A204.1 (cell line): ENCODE measurements around the gene EFCAB3.
A peak's percentile ranks its signal among the peaks of the same experiment; 100 is the strongest.
"Not testable (repeated sequence)": the region's sequence is repeated elsewhere in the genome, so short reads cannot be mapped to it uniquely, and the experiment has no call there.

Source experiments
- FAIRE-seq: peaks from 2 replicates; lab custom pipeline; 2012; peaks lifted over from hg19 to GRCh38; lab: Jason Lieb, UNC

Gene EFCAB3

DNA sequence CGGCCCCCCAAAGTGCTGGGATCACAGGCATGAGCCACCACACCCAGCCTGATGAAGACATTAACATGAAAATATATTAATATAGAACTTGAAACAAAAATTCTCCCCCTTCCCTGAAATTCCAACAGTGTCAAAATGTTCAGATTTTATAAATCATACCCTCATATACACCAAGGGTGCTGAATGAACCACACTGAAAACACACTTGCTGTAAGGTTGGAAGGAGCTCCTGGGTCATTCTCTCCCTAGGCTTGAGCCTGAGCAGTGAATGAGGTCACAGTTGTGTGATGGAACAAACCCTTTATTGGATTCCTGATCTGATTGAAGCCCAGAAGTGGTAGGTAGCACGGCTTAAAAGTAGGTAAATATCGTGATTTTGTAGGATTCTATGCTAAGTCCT lies at the start of gene EFCAB3:
EFCAB3 (plus strand) TSS at position 301 of the 400 bp plus-strand sequence. CDS start 2,427 bp downstream, outside the sequence.
- no peak for FAIRE-seq

DNA sequence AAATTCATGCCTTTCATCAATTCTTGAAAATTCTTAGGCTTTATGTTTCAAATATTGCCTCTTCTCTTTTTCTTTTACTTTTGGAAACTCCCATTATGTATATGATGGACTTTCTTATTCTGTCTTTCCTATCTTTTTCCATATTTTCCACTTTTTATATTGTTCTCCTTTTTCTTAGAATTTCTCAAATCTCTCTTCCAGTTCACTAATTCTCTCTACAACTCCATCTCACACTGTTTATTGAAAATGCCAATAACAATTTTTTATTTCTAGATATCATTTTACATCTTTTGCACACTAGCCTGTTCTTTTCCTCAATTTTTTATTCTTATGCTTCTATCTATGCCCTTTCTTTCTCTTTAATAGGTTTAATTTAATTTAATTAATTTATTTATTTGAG lies 43.8 kb upstream of the EFCAB3 start:
- FAIRE-seq: peak; percentile 14

DNA sequence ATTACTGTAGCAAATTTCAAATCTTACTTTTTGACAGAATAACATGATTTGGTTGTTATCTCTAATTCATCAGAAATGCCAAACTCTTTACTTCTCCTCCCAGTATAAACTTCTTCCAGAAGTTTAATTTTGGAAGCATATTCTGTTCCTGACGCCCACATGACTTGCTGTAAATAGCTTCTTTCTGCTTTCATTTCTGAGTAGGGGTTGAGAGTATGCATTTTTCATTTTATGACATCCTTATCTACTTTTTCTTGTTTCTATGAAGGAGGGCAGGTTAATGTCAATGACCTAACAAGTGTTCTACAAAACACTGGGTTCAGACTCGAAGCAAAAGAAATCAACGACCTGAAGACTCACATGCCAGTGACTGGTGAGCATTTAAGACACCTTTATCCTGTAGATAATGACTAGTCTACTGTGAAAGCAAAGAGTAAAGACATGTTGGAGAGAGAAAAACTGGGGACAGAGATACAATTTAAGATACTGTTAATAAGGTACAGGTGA lies 36.5 kb upstream of the EFCAB3 start:
- no peak for FAIRE-seq

DNA sequence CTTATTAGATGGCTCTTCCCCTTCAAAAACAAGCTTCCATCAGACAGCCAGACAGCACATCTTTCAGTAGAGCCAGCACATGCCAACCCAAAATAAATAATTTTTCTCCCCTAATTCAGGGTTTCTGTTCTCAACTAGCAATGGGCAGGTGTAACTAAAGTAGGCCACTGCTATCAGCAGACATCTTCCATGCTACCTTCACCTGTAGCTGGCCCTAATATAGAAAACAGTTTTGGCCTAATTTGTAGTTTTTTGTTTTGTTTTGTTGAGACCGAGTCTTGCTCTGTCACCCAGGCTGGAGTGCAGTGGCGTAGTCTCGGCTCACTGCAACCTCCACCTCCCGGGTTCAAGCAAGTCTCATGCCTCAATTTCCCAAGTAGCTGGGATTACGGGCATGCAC lies 29.2 kb upstream of the EFCAB3 start:
- FAIRE-seq: no peak

DNA sequence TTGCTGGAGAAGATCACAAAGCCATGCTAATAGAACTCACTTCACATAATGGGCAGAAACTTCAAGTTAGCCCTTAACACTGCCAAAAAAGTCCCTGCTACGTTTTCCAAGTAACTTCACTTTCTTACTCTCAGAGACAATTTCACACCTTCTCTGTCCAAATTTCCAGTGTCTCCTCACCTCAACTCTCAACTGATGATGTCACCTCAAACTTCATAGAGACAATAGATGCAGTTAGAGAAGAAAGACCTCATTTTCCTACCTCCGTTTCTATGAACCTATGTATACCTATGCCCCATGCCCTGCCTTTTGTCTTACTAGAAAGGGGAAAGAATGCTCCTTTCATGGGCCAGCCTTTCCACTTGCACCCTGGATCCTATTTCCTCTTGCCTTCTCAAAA lies 14.2 kb upstream of the EFCAB3 start:
- FAIRE-seq: no peak

DNA sequence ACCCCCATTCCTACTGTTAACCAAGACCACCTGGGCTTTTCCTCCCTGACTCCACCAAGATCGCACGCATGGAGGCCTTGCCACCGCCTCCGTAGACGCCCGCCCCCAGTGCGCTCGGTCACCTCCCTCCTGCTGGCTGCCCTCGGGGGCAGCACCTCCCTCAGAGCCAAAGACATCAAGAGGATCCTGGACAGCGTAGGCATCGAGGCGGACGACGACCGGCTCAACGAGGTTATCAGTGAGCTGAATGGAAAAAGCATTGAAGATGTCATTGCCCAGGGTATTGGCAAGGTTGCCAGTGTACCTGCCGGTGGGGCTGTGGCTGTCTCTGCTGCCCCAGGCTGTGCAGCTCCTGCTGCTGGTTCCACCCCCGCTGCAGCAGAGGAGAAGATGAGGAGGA lies 1.2 kb downstream of the EFCAB3 start:
- no peak for FAIRE-seq

DNA sequence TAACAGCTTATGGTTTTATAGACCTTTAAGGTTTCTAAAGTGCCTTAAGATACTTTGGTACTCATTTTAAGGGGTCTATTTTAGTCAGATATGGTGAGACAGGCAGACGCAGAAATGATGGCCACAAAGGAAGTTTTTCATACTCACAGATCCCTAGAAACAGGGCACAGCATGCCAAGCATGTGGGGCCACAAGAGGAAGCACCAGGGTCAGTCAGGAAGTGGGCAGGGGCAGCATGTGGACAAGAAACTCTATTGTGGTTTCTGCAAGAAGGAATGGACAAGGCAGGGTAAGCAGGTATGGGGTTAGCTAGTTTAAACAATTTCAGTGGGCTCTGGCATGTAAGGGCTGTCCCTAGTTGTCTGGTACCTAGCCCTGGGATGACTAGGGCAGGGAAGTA lies 8.5 kb downstream of the EFCAB3 start:
- no peak for FAIRE-seq

DNA sequence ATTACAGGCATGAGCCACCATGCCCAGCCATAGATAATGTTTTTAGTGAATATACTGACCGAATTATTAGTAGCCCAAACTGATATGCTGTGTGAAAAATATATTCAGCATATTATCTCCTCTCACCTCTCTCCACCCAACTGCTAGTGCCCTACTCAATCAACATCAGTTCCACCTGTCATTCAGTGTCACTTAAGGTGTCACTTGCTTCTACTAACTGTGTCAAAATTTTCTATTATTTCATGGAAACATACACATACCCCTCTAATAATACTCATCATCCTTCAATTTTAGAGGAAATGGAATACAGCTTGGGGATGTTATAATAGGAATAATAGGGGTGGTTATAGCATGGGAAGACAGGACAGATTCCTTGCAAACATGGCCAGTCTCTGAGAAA lies 12.6 kb downstream of the EFCAB3 start:
- FAIRE-seq: no peak

DNA sequence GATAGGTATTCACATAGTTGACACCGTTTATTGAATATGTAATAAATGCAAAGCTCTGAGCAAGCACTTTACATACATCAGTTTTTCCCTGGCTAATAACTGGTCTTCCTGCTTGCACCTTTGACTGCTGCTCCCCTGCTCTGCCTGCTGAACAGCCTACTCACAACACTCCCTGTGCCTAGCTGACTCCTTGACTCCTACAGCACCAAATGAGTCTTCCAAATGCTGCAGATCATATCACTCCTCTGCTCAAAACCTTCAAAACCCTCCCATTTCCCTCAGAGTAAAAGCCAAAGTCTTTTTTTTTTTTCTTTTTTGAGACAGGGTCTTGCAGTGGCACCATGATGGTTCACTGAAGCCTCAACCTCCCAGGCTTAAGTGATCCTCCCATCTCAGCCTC lies 18.5 kb downstream of the EFCAB3 start:
- FAIRE-seq: no peak

DNA sequence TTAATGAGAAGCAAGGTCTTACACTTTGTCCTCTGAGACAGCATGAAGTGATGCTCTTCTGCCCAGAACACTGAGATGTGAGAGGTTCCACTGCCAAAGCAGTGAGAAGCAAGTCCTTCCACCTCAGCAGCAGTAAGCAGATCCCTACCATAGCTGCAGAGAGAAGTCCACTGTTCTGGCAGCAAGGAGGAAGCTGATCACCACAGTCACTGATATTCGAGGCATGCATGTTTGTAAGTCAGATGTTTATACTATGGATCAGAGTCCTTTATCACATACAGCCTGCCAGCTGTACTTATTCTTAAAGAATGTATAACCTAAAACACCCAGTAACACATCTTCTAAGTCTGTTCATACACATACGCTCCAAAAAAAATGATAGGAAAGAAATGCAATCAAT lies 25.1 kb downstream of the EFCAB3 start:
- no peak for FAIRE-seq

DNA sequence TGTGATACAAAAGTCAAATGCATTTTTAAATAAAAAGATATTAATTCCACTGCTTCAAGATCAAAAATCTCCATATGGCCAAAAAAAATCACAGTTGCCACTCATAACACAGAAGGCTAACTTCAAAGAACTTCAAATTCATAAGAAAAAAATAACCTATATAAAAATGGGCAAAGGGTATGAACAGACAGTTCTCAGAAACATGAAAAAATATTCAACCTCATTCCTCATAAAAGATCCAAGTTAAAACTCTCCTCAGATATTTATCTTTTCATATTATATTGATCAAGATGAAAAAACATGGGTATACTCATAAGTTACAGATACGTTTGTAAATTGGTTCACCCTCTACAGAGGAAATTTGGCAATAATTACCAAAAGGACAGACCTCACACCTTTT lies 32.7 kb downstream of the EFCAB3 start:
- not testable (repeated sequence) for FAIRE-seq

DNA sequence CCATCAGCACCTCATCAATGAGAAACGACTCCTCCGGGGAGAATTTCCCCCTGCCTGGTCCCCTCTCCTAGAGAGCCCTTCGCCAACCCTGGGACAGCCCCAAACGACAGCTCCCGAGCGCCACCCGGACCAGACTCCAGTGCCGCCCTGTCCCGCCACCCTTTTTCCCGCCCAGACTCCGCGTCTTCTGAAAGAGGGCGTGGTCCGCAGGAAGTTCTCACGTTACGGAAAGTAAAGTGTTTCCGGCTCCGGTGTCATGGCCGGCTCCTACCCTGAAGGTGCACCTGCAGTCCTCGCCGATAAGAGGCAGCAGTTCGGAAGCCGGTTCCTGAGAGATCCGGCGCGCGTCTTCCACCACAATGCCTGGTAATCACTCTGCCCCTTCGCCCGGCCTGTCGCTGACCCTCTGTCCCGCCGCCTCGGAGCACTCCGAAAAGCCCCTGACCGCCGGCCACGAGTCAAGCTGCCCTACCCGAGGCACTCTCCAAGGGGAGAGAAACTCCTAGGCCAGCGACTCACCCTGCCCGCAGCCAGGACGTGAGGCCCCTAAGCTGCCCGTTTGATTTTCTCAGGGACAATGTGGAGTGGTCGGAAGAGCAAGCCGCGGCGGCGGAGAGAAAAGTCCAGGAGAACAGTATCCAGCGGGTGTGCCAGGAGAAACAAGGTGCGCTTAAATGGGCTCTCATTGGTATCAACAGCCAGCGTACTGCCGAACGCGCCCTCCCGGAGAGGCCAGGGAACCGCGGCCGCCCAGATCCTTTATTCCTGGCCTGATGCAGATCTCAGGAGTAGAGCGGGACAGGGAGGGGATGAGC lies 43.5 kb downstream of the EFCAB3 start, which contains the start of gene METTL2A:
METTL2A (plus strand) TSS at position 251 of the 815 bp plus-strand sequence; CDS start at position 257, 6 bp downstream.
- not testable (repeated sequence) for FAIRE-seq

DNA sequence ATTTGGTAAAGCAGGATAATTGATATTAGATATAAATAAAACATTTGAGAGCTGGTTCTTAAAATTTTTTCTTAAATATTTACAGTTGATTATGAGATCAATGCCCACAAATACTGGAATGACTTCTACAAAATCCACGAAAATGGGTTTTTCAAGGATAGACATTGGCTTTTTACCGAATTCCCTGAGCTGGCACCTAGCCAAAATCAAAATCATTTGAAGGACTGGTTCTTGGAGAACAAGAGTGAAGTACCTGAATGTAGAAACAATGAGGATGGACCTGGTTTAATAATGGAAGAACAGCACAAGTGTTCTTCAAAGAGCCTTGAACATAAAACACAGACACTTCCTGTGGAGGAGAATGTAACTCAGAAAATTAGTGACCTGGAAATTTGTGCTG lies 45.9 kb downstream of the EFCAB3 start:
- not testable (repeated sequence) for FAIRE-seq

DNA sequence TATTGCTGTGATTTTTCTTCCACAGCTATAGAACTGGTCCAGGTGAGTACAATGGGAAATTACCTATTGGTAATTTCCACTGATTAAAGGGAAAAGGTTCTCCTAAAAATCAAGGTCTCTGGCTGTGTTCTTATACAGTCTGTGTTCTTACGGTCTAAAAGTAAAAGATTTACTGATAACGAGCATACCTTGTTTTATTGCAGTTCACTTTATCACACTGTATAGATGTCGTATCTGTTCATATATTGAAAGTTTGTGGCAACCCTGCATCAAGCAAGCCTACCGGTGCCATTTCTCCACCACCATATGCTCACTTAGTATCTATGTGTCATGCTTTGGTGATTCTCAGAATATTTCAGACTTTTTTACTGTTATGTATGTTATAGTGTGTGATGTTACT lies 54.9 kb downstream of the EFCAB3 start:
- FAIRE-seq: not testable (repeated sequence)

DNA sequence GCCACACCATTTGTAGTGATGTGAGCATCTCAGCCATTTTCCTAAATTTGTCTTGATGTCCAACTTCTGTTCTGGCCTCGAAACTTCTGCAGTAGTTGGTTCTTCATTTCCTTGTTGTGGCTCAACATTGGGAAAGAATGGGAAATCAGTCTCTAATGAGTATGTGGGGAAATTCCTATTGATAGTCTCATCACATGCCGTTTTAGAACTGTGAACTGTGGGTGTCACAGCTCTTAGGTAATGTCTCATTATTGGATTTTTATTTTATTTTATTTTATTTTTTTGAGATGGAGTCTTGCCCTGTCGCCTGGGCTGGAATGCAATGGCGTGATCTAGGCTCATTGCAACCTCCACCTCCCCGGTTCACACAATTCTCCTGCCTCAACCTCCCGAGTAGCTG lies 60.8 kb downstream of the EFCAB3 start:
- not testable (repeated sequence) for FAIRE-seq

DNA sequence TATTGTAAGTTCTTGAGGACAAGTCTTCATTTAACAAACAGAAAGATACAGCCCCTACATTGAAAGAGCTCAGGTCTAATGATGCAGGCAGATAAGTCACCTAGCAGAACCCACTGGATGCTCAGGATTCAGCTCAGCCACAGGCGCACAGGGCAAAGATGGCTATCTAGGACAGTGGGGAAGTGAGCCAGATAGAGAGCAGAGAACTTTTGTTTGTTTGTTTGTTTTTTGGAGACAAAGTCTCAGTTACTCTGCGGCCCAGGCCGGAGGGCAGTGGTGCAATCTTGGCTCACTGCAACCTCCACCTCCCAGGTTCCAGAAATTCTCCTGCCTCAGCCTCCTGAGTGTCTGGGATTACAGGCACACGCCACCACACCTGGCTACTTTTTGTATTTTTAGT lies 63.7 kb downstream of the EFCAB3 start:
- no peak for FAIRE-seq

DNA sequence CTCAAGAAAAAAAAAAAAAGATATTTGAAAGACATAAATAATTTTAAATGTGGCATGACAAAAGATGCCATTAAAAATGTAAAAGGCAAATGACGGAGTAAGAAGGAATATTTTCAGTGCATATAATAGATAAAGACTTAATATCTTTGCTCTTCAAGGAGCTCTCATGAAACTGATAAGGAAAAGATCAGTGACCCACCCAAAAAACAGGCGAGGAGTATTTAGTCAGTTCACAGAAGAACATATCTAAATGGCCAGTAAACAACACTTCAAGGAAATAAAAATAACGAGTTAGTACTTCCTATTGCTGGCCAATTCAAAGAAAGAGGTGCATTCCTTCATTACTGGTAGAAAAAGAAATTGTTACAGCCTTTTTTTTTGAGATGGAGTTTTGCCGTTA lies 65.4 kb downstream of the EFCAB3 start:
- not testable (repeated sequence) for FAIRE-seq

DNA sequence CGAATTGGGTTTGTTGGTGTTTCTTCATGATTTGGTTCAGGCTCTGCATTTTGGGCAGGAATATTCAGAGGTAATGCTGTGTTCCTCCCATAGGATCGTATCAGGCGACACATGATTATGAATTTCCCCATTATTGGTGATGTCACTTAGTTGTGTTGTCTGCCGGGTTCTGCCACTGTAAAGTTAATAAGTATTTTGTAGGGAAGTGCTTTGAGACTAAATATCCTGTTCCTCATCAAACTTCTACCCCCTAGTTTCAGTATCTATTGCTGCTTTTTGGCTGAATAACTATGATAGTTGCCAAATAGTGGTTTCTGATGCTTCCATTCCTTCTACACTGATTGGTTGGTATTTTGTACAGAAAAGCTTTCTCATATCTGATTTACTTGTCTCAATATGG lies 71.8 kb downstream of the EFCAB3 start:
- not testable (repeated sequence) for FAIRE-seq

DNA sequence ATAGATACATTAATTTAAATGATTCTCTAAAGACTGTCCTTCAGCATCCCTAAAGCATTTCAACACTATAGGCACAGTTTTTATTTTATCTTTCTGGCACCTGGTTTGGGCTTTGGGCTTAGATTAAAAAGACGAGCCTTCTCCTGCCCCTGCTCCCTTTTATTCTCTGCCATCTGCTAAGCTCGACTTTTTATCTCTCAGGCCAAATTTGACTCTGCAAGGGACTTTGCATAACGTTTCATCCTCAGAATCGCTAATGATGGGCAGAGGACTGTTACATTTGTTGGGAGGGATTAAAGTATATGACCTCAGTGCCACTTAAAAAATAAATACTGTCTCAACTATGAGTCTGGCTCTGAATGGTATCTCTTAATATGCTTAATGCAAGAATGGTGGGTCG lies 72.7 kb downstream of the EFCAB3 start:
- FAIRE-seq: not testable (repeated sequence)

DNA sequence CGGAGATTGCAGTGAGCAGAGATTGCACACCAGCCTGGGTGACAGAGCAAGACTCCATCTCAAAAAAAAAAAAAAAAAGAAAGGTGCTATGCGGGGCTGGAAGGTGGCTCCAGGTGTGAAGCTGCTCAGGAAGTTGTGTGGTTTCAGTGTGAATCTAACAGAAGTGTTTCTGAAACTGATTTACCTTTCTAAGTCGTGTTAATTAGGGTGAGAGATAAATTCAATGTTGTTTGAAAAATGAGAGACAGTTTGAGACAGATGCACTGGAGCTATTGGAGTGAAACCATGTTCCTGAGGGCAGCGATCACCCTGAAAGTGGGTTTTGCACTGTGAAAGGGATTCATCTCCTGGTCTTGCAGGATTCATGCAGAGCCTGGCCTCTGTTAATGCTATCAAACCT lies 73.3 kb downstream of the EFCAB3 start:
- FAIRE-seq: not testable (repeated sequence)

DNA sequence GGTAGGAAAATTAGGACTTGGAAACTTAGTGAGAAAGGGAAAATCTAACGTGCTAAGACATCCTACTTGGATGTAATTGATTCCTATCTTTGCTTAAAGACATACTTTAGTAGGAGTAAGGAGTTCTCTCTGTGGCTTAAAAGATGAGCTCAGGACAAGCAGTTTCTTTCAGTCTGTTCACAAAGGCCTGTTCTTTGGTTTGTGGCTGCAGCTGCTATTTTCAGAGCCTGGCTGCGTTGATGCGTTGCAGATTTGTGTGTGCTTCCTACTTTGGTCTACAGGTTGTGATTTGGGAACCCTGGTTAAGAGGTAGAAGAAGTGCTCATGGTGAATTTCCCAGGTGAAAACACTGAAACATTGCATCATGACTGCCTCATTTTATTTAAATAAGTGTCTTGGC lies 73.8 kb downstream of the EFCAB3 start:
- FAIRE-seq: not testable (repeated sequence)

DNA sequence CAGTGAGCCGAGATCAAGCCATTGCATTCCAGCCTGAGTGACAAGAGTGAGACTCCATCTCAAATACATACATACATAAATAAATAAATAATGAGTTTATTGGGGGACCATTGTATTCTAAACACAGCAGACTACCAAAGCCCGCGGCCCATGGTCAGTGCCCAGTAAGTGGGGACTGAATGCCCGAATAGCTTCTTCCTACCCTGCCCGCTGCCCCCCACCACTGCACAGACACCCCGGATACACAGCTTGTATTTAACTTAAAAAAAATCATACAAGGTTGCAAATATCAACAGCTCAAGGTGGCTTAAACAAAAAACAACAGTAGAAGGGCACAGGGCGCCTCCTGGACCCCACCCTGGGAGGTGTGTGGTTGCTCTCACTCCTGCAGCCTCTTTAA lies 75.7 kb downstream of the EFCAB3 start:
- no peak for FAIRE-seq

DNA sequence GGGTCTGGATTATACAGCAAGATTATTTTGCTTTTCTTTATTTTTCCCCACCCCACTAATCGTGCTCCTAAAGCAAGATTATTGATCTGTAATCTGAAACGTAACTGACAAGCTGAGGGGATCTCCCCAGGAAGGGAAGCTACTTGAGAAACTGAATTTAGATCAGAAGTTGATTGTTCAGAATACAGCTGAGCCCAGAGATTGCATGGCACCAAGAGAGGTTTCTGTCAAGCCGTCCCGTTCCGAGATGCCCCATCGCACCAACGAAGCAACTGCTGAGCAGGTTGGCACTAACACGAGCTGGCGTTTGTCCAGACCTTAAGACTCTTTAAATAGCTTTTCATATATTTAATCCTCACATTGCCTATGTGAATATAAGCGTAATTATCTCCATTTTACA lies 78.1 kb downstream of the EFCAB3 start:
- not testable (repeated sequence) for FAIRE-seq

DNA sequence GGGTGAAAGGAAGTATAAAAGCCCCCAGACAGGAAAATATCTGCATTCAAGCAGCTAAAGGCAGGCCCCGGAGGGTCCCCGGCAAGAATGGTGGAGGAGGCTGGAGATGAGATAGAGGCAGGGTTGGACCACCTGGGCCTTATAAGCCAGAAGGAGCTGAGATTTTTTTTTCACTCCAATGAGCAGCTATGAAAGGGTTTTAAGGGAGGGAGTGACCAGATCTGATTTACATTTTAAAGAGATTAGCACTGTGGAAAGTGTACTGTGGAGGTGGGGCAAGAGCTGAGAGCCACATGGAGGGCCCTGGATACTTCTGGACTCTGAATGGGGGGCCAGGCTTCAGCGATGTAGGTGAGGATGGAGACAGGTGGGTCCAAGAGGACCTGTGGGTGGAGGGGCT lies 84.1 kb downstream of the EFCAB3 start:
- not testable (repeated sequence) for FAIRE-seq
